ENCODE measurements around the gene CHDH. TPM values are rescaled to one million over a fixed set of nuclear protein-coding genes. Genes with fewer than 3 reads are reported as not detected.
A peak's percentile ranks its signal among the peaks of the same experiment; 100 is the strongest.

CHDH gene
- total RNA-seq, 6 experiments from 2014 or later, result not detected

DNA sequence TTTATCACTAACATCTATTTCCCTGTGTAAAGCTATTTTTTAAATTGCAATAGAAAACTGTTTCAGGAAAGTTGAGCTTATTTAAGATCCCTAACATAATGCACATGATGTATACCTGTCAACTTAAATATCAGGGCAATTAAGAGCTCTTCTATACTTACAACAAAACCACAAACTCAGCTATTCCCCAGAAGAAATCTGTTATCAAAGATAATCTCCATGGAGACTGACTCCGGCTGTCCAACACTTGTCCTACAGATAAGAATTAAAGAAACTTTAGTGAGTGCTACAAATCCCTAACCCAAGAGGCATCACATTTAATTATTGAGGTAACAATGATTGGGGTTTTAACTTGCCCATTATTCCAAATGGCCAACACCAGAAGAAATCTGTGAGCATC, 42.0 kb upstream of the CHDH start:
- no peak for DNase-seq
- Mint-ChIP-seq H3K4me3 (no peak overlapping the region), H3K4me1 (ENCODE audit: low read depth) (peaks cover 34% of the 10 kb centered on the region), H3K27ac (no peak overlapping the region), H3K9me3 (no peaks in the 10 kb centered on the region), H3K36me3 (ENCODE audit: low read depth) (peaks cover 5% of the 10 kb centered on the region), H3K27me3 (ENCODE audit: insufficient read depth) (peaks cover 2% of the 10 kb centered on the region; the same call in 1 of the 2 replicates)
- TF ChIP-seq, protein P1, sequence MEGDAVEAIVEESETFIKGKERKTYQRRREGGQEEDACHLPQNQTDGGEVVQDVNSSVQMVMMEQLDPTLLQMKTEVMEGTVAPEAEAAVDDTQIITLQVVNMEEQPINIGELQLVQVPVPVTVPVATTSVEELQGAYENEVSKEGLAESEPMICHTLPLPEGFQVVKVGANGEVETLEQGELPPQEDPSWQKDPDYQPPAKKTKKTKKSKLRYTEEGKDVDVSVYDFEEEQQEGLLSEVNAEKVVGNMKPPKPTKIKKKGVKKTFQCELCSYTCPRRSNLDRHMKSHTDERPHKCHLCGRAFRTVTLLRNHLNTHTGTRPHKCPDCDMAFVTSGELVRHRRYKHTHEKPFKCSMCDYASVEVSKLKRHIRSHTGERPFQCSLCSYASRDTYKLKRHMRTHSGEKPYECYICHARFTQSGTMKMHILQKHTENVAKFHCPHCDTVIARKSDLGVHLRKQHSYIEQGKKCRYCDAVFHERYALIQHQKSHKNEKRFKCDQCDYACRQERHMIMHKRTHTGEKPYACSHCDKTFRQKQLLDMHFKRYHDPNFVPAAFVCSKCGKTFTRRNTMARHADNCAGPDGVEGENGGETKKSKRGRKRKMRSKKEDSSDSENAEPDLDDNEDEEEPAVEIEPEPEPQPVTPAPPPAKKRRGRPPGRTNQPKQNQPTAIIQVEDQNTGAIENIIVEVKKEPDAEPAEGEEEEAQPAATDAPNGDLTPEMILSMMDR (IDR thresholded peaks at IDR 0.05), result no peak

DNA sequence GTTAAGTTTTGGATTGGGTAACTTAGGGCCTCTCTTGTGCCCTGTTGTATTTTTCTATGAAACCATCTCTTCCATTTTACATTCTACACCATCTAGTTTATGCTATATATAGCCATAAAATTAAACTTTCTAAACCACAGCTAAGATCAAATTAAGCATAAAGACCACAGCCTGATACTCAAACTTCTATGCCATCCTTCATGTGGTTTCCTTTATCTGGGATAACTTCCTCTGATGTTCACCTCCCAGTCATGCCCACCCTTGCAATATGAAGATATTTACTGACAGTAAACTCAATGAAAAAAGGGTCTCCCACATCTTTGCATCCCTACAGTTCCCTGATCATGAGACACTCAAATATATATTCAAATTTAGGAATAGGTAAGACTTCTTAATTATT, 41.2 kb upstream of the CHDH start:
- H3K27ac Mint-ChIP-seq, result no peak overlapping the region

DNA sequence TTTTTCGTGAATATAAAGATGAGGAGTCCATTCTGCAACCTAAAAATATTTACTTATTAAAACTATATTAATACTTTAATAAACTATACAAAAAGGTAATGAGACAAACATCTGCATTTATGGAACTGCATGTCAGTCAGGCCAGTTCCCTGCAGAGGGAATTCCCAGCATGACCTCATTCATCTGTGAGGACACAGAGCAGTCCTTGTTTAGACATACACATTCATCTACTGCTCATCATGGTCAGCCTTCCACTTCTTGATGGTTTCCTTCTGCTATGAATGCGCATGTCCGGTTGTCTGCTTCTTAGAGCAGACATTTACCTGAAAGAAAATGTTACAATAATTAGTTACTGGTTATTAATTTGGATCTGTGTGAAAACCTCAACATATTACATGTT, 39.0 kb upstream of the CHDH start:
- DNase-seq, result no peak
- Mint-ChIP-seq H3K4me1 (ENCODE audit: low read depth) (peaks cover 28% of the 10 kb centered on the region), H3K4me3 (no peak overlapping the region), H3K36me3 (ENCODE audit: low read depth) (peaks cover 12% of the 10 kb centered on the region), H3K27me3 (ENCODE audit: insufficient read depth) (no peaks in the 10 kb centered on the region), H3K27ac (no peak overlapping the region), H3K9me3 (no peaks in the 10 kb centered on the region)
- TF ChIP-seq, protein P1 (IDR thresholded peaks at IDR 0.05), result no peak

More for the DNA sequence above, 41.2 kb upstream of the CHDH start:
- H3K27me3 Mint-ChIP-seq (ENCODE audit: insufficient read depth), result 0 out of 2 replicates have a peak, but pooled peaks cover 2% of the 10 kb centered on the region
- TF ChIP-seq, protein P1 (IDR thresholded peaks at IDR 0.05), result no peak
- no peak for DNase-seq
- H3K9me3 Mint-ChIP-seq, result no peaks in the 10 kb centered on the region
- peaks cover 30% of the 10 kb centered on the region for H3K4me1 Mint-ChIP-seq (ENCODE audit: low read depth)
- peaks cover 5% of the 10 kb centered on the region for H3K36me3 Mint-ChIP-seq (ENCODE audit: low read depth)
- H3K4me3 Mint-ChIP-seq, result no peak overlapping the region

DNA sequence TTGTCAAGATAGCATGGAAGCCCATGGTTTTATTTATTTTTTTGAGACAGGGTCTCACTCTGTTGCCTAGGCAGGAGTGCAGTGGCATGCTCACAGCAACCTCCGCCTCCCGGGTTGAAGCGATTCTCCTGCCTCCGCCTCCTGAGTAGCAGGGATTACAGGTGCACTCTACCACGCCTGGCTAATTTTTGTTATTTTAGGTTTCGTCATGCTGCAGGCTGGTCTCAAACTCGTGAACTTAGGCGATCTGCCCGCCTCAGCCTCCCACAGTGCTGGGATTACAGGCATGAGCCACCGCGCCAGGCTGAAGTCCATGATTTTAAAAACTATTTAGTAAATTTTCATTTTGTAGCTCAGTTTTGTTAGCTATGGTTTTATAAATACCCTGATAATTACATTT, 38.4 kb upstream of the CHDH start:
- peaks cover 18% of the 10 kb centered on the region for H3K36me3 Mint-ChIP-seq (ENCODE audit: low read depth)
- H3K4me3 Mint-ChIP-seq, result no peak overlapping the region
- no peak for DNase-seq
- no peaks in the 10 kb centered on the region for H3K27me3 Mint-ChIP-seq (ENCODE audit: insufficient read depth)
- H3K27ac Mint-ChIP-seq, result no peak overlapping the region
- no peaks in the 10 kb centered on the region for H3K9me3 Mint-ChIP-seq
- TF ChIP-seq, protein P1 (IDR thresholded peaks at IDR 0.05), result no peak
- H3K4me1 Mint-ChIP-seq (ENCODE audit: low read depth), result peaks cover 28% of the 10 kb centered on the region

DNA sequence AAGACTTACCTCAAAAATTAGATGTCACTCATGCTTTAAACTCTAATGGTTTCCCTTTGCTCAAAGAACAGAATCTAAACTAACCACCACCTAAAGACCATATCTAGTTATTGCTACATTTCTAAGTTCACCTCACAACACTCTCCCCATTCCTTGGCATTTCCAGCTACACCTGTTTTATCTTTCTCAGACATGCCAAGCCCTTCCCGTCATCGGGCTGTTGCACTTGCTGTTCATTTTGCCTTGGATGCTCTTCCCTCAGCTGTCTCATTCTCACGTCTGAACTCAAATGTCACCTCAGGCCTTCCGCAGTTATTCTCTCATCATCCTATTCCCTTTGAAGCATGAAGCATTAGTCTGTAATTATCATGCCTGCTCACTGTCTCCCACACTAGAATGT, 36.8 kb upstream of the CHDH start:
- Mint-ChIP-seq H3K9me3 (no peaks in the 10 kb centered on the region), H3K27me3 (ENCODE audit: insufficient read depth) (no peaks in the 10 kb centered on the region), H3K4me1 (ENCODE audit: low read depth) (peaks cover 22% of the 10 kb centered on the region), H3K4me3 (peak overlapping the region; percentile 97; the same call in 1 of the 2 replicates), H3K36me3 (ENCODE audit: low read depth) (peaks cover 16% of the 10 kb centered on the region), H3K27ac (no peak overlapping the region)
- TF ChIP-seq, protein P1 (IDR thresholded peaks at IDR 0.05), result no peak
- DNase-seq, result no peak

Data from HFFc6 (cell line).